GM21723 (cell line): ENCODE results near the gene CAMSAP2.
A peak's percentile ranks its signal among the peaks of the same experiment; 100 is the strongest.

Experiments used
- ATAC-seq: cut with Tn5 transposase; IDR thresholded peaks from one replicate; pipeline ENCODE4 v1.9.1; 2021; ENCODE audit warnings: mild to moderate bottlenecking, moderate library complexity; ENCODE audit not compliant: unreplicated experiment

Gene CAMSAP2

DNA sequence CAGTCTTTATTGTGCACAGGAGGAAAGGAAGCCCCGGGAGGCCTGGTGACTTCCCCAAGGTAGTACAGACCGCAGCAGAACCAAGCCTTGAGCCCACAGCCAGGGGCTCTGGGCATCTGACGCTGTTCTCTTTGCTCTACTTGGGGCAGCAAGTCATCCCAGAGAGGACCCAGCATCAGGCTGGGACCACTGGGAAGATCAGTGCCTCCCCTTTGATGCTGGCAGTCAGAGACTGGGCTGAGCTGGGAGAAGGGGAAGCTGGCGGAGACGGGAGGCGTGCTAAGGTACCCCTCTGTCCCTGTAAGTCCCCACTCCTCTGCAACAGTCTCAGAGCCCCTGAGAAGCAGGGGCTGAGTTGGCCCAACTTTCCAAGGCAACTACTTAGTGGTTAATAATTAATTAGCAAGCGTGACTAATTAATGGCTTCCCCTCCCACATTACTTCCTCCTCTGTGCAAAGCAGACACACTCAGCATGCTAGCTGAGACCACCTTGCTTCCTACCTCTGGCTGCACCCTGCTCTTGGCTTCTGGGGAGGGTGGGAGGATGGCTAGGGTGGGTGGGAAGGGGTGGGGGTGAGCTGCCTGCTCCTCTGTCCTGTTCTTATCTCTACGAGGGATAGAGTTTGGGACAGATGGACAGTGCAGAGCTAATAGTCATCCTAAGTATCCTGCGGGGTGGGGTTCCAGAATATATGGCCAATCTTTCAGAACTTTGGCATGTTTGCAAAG is 157.3 kb downstream of the CAMSAP2 start:
- ATAC-seq, result no peak

DNA sequence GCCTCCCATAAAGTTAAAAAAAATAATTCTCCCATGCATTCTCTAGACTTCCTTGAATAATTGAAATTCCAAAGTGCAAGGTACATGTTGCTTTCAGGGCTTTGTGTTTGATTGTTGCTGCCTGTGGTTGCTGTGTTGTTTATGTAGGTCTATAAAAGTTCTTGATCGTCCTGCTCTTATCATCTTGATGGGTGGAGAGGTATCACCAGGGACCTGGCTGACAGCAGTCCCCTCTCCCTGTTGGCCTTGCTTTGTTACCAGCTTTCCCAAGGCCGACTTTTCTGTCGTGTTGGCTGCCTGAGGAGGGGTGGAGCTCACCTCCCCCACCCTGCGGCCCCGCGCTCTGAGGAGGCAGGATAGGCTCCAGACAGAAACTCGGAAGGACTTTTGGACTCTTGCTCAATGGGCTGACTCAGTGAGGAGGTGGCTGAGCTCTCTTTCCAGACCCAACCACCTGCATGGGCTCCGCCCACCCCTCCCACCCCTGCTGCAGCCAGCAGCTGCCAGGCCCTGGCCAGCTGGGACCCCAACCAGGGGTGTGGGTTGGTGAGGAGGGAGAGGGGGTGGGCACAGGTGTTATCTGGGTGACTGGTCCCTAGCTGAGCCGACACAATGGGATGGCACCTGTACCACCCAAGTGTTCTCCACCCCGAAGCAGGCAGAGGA is 158.0 kb downstream of the CAMSAP2 start:
- ATAC-seq, result no peak

DNA sequence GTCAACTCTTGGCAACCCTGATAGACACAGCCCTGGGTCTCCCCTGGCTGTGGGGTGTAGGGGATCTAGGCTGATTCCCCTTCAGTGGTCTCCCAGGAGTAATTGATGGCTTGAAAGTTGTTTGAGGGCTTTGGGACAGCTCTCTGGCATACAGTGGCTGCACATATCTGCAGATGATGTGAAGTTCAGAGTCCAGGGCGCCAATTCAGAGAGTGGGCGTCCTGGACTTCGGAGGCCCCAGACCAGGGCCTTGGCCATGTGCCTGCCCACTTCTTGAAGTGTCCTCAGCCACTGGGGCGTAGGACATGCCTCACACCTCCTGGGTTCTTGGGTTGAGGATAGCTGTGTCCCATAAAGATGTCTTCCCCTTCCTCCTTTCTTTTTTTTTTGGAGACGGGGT is 158.6 kb downstream of the CAMSAP2 start:
- no peak for ATAC-seq

GRCh38 chr1:200899015-200899386 is 160.3 kb downstream of the CAMSAP2 start:
- ATAC-seq, result no peak

- ATAC-seq, result no peak
These were observed 160.8 kb downstream of the CAMSAP2 start for GRCh38 chr1:200899451-200899915.

- ATAC-seq, result no peak
These were observed 161.5 kb downstream of the CAMSAP2 start for GRCh38 chr1:200899954-200900867.

DNA sequence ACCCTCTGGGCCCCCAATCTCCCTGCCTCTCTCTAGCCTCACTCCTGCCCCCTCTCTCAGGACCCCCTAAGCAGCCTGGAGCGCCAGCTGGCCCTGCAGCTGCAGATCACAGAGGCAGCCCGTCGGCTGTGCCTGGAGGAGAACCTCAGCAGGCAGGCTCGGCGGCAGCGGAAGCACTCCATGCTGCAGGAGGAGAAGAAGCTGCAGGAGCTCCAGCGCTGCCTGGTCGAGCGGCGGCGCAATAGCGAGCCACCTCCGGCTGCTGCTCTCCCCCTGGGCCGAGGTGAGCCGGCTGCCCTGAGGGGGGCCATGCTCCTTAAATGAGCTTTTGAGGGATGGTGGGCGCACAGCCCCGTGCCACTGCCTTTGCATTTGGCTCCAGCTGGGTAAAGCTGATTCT is 162.2 kb downstream of the CAMSAP2 start:
- no peak for ATAC-seq

DNA sequence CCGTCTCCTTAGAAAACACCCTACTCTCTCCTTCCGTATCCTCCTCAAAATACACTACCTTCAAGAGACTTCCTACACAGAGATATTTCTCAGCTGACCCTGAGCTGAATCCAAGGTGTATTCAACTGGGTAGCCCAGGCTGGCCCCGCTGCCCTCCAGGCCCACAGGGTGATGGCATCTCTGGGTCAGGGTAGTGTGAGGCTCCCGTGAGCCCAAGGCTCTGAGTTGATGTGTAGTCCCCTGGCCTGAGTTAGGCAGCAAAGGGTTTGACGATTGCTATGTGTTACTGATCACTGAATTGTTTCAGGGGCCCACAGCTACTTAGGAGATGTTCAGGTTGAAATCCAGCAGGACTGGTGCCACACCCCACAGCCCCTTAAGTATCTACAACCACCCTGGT is 162.7 kb downstream of the CAMSAP2 start:
- no peak for ATAC-seq

DNA sequence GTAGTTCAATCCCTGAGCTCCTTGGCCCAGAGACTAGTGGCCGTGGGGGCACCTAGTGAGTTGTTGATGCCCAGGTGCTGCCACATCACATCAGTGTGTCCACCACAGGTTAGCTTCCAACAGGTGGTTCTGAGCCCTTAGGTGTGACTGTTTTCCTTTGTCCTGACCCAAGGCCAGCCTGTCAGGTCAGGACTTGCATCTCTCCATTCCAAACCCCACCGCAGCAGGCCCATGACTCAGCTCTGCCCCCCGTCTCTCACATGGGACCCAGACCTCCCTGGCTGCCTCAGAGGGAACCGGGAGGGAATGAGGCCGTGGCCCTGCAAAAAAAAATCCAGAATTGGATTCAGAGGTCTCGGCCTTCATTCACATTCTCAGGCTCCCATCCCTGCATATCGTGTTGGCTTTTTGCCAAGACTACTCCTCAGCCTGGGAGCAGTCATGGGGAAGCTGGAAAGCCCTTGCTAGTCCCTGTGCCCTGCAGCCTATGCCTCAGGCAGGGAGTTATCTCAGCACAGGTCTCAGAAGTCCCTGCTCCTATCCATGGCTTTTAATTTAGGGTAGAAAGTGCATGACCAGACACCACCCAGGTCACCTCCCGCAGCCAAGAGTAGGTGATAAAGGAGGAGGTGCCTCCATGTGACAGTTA is 163.2 kb downstream of the CAMSAP2 start:
- ATAC-seq, result no peak

GRCh38 chr1:200903793-200904192 is 165.1 kb downstream of the CAMSAP2 start:
- no peak for ATAC-seq

- ATAC-seq, result no peak
These were observed 166.1 kb downstream of the CAMSAP2 start for GRCh38 chr1:200904772-200905171.

GRCh38 chr1:200905411-200906052 is 166.8 kb downstream of the CAMSAP2 start:
- peak; percentile 51 for ATAC-seq

DNA sequence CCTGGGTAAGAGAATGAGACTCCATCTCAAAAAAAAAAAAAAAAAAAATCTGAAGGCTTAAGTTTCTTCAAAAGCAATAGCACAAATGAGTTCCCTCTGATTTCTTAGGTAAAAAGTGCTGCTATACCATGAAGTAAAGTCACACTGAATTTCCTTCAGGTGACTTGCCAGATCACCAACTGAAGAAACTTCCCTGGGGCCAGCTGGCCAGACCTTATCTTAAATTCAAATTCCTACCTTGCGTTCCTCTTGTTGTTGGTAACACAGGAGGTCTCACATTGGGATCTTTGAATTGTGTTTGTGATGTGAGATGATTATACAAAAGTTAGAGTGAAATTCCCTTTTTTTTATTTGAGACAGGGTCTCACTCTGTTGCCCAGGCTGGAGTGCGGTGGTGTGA is 167.8 kb downstream of the CAMSAP2 start:
- ATAC-seq, result no peak

DNA sequence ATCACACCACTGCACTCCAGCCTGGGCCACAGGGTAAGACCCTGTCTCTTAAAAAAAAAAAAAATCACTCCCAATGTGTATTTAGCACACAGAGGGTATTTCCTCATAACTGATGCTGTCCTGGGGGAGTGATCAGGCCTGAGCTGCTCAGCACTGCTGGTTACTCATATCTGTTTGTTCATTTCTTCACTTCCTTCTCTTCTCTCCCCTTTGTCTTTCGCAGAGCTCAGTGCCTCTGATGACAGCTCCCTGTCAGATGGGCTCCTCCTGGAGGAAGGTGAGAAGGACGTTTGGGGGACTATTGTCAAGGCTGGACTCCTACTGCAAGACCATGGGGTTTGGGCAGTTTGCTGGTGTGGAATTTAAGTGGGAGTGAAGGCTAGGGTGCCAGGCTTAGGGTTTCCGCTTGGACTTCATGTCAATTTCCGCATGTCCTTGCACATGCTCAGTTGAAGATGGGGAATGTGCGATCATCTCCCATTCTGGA is 169.0 kb downstream of the CAMSAP2 start:
- peak; percentile 68 for ATAC-seq

DNA sequence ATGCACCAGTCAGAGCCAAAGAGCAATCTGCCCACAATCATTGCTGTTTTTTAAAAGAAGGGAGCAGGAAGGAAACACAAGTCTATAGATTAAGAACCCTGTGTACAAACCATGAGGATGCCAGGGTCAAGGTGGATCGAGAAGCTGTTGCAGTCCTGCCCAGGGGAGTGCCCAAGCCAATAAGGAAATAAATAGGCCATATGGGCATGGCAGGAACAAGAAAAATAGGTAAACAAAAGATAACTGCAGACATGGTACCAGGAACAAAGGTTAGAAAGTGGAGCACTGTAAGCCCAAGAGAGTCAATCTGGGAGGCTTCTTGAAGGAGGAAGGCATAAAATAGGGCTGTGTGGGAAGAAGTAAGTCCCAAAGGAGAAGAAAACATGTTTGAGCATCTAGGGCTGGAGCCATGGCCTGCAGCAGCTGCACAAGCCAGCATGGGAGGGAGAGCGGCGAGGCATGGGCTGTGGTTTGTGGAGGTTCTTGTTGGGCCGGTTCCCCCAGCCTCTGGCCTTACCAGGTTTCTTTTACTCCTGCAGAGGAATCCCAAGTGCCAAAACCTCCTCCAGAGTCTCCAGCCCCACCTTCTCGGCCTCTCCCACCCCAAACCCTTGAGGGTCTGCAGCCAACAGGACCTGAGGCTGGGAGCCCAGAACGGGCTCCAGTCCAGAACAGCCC is 169.6 kb downstream of the CAMSAP2 start:
- no peak for ATAC-seq

- no peak for ATAC-seq
These were observed 170.4 kb downstream of the CAMSAP2 start for GRCh38 chr1:200909071-200909470.

DNA sequence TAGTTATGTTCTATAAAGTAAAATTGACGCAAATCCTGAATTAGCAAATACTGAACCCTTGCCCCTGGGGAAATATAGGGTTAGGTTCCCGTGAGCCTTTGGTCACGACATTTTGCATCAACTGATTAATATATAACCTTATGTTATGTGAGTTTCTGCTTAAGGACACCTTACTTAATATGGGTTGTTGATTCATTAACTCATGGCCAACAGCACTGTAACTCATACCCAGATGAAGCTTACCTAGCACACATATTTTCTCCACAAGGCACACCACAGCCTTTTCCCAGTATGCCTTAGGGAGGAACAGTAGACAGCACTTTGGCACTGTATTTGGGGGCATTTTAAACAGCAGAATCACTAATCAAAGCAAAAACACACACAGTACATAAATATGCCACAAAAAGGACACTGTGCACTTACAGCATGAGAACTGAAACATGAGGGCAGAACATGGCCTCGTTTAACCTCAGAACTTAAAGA is 171.1 kb downstream of the CAMSAP2 start:
- no peak for ATAC-seq
